Loucy (cell line): ENCODE measurements around the gene C19orf12.

Experiments used
- EZH2phosphoT487 ChIP-seq: fragments of 200-600 bp; IDR thresholded peaks from 2 replicates; pipeline ENCODE4 v1.6.1; 2018; ENCODE audit warnings: antibody characterized with exemption, mild to moderate bottlenecking, moderate library complexity, borderline replicate concordance
- TF ChIP-seq, protein P1 (sequence below): fragments of 200-600 bp; sonication (generic); conservative IDR thresholded peaks from 2 replicates; pipeline ENCODE4 v1.5.1; 2014; ENCODE audit warnings: mild to moderate bottlenecking, antibody characterized with exemption, low read length

DNA sequence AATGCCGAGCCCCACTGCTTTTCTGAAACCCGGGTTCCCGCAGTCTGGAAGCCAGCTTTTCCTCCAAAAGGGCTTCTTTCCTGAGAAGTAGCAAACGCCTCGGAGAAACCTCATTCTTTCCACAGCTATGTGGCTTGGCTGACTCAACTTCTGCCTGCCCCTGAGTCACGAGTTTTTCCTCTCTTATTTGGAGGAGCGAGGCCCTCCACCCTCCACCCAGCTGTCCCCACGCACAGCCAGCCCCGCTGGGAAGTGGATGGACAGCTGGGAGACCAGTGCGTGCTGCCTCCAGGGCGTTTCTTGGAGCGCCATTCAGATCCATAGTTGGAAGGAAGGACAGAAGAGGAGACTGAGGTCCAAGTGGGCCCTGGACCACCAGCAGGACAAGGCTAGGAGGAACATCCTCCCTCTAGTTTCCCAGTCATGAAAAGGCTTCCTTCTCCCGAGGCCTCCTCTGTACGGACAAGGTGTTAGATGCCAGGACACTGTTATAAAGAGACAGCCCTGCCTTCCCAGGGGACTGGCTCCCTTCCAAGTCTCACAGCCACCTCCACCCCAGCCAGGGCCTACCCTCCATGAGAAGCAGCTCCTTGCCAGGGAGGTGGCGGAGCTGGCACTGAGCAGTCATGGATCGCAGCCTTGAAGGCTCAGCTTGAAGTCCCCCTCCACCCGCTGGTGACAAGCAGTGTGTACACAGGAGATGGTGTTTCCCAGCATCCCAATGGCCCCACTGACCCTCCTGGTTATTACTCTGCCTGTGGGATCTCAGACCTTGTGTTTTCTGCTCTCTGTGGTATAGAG, 52.3 kb downstream of the C19orf12 start:
- TF ChIP-seq, protein P1, sequence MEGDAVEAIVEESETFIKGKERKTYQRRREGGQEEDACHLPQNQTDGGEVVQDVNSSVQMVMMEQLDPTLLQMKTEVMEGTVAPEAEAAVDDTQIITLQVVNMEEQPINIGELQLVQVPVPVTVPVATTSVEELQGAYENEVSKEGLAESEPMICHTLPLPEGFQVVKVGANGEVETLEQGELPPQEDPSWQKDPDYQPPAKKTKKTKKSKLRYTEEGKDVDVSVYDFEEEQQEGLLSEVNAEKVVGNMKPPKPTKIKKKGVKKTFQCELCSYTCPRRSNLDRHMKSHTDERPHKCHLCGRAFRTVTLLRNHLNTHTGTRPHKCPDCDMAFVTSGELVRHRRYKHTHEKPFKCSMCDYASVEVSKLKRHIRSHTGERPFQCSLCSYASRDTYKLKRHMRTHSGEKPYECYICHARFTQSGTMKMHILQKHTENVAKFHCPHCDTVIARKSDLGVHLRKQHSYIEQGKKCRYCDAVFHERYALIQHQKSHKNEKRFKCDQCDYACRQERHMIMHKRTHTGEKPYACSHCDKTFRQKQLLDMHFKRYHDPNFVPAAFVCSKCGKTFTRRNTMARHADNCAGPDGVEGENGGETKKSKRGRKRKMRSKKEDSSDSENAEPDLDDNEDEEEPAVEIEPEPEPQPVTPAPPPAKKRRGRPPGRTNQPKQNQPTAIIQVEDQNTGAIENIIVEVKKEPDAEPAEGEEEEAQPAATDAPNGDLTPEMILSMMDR: no peak
- no peak for TF ChIP-seq EZH2phosphoT487
